GM12864 (cell line): ENCODE measurements around the gene MNT.
"Not testable (repeated sequence)": the region's sequence is repeated elsewhere in the genome, so short reads cannot be mapped to it uniquely, and the experiment has no call there.

Experiments used
- DNase-seq: peaks from one replicate; pipeline ENCODE4 v3.0.0-alpha.2; 2011; ENCODE audit warnings: low read depth
- H3K4me3 ChIP-seq: 2 replicates; pipeline ENCODE4 v1.5.1; 2011; ENCODE audit warnings: mild to moderate bottlenecking, low read depth, low read length, control low read depth
- TF ChIP-seq, protein P1 (sequence below): IDR thresholded peaks from 2 replicates; pipeline ENCODE4 v1.5.1; 2011; ENCODE audit warnings: low read depth, mild to moderate bottlenecking, moderate library complexity, low read length, control low read depth, inconsistent platforms; ENCODE audit errors: missing control alignments

The MNT gene

GRCh38 chr17:2440930-2441329, 40.1 kb upstream of the MNT start:
- TF ChIP-seq, protein P1, sequence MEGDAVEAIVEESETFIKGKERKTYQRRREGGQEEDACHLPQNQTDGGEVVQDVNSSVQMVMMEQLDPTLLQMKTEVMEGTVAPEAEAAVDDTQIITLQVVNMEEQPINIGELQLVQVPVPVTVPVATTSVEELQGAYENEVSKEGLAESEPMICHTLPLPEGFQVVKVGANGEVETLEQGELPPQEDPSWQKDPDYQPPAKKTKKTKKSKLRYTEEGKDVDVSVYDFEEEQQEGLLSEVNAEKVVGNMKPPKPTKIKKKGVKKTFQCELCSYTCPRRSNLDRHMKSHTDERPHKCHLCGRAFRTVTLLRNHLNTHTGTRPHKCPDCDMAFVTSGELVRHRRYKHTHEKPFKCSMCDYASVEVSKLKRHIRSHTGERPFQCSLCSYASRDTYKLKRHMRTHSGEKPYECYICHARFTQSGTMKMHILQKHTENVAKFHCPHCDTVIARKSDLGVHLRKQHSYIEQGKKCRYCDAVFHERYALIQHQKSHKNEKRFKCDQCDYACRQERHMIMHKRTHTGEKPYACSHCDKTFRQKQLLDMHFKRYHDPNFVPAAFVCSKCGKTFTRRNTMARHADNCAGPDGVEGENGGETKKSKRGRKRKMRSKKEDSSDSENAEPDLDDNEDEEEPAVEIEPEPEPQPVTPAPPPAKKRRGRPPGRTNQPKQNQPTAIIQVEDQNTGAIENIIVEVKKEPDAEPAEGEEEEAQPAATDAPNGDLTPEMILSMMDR: no peak
- H3K4me3 ChIP-seq: no peak overlapping the region
- no peak for DNase-seq

DNA sequence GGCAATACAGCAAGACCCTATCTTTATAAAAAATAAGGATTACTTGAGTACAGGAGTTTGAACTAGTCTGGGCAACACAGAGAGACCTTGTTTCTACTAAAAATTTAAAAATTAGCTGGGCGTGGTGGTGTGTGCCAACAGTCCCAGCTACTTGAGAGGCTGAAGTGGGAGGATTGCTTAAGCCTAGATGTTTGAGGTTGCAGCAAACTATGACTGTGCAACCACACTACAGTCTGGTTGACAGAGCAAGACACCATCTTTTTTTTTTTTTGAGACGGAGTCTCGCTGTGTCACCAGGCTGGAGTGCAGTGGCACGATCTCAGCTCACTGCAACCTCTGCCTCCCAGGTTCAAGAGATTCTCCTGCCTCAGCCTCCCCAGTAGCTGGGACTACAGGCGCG, 39.1 kb upstream of the MNT start:
- H3K4me3 ChIP-seq, DNase-seq: not testable (repeated sequence)

- TF ChIP-seq, protein P1: no peak
- H3K4me3 ChIP-seq: no peak overlapping the region
- no peak for DNase-seq
Measured at GRCh38 chr17:2438823-2439222, 38.0 kb upstream of the MNT start.

GRCh38 chr17:2436316-2436905, 35.6 kb upstream of the MNT start:
- TF ChIP-seq, protein P1: no peak
- H3K4me3 ChIP-seq: no peak overlapping the region
- DNase-seq: no peak

DNA sequence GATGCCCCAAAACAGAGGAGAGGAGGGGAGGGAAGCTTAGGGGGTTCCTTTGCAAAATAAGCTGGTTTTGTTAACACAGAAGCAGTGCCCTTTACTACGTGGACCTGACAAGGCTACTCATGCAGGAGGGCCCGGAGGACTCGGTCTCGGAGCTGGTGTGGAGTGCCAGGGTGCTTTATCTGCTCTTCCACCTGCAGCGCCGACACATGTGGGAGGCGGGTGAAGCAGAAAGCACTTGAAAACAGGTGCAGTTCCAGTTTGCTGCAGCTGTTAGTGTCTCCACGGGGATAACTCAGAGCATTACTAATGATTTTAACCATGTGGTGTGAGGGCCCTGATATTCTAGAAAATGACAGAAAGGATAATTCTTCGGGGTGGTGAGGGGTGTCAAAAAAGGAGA, 35.0 kb upstream of the MNT start:
- TF ChIP-seq, protein P1: no peak
- DNase-seq: no peak
- no peak overlapping the region for H3K4me3 ChIP-seq

DNA sequence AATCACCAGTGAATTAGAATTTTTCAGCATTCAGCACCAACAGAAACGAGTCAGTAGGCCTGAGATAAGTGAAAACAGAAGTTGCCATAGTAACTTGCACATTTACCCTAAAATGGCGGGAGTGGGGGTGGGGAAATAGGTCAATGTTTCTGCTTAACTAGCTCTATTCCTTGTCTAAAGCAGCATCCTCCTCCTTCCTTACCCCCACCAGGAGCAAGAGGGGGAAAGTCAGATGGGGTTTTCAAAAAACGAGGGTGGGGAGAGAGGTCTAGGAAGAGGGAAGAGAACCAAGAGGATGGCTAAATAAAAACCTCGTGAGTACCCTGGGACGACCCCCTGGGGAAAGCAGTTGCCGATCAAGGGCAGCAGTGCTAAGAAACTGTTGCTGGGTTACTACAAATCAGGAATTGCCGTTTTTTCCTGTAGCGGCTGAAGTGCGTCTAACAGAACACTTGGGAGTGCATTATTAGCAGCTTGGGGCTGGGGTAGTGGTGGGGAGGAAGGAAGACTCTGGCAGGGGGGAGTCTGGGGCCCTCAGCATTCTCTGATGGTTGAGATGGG, 34.4 kb upstream of the MNT start:
- TF ChIP-seq, protein P1: no peak
- no peak overlapping the region for H3K4me3 ChIP-seq
- DNase-seq: no peak

DNA sequence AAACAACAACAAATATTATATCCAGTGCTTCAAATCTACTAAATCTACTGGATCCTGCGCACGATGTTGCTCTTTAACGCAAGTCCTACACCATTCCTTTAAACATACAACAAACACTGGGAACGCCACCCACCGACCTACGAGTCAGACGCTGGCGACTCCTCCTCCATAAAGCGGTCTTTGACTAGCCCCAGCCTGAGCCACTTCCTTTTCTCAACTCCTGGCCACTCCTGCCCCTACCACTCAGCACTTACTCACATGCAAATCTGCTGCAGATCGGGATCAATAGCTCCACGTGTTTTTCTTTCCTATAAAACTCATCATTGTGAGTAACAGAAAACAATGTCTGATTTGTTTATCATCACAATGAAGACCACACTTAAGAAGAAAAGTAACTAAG, 32.8 kb upstream of the MNT start:
- no peak for DNase-seq
- TF ChIP-seq, protein P1: no peak
- no peak overlapping the region for H3K4me3 ChIP-seq
